Activated naive CD4-positive, alpha-beta T cell treated with anti-CD3 and anti-CD28 coated beads for 36 hours (primary cell): ENCODE measurements around the gene LMF1. TPM values are rescaled to one million over a fixed set of nuclear protein-coding genes. Genes with fewer than 3 reads are reported as not detected.

Experiments
- CTCF ChIA-PET: fragments of 350-600 bp; sonication (Branson Sonifier 250); formaldehyde crosslinking; loops from one replicate; lab custom pipeline; 2021; ENCODE audit warnings: antibody characterized with exemption; lab: Charles Lee
- DNase-seq: peaks from one replicate; pipeline ENCODE4 v3.0.0-alpha.2; 2020
- H3K27ac Mint-ChIP-seq: one replicate; pipeline ENCODE4 v1.8.0; 2021; ENCODE audit warnings: mild to moderate bottlenecking, mixed read lengths
- H3K27me3 Mint-ChIP-seq: one replicate; pipeline ENCODE4 v1.8.0; 2021; ENCODE audit warnings: low read depth, mixed read lengths
- H3K36me3 Mint-ChIP-seq: one replicate; pipeline ENCODE4 v1.8.0; 2021; ENCODE audit warnings: low read depth, mixed read lengths
- H3K4me1 Mint-ChIP-seq: one replicate; pipeline ENCODE4 v1.8.0; 2021; ENCODE audit warnings: low read depth, mixed read lengths
- H3K4me3 Mint-ChIP-seq: one replicate; pipeline ENCODE4 v1.8.0; 2021; ENCODE audit warnings: mild to moderate bottlenecking, moderate library complexity, mixed read lengths
- H3K9me3 Mint-ChIP-seq: one replicate; pipeline ENCODE4 v1.8.0; 2021; ENCODE audit warnings: mixed read lengths
- intact Hi-C: fragments of 100-400 bp; cut with micrococcal nuclease; formaldehyde crosslinking; loops from one replicate; pipeline ENCODE4 v1.15.1; 2023
- total RNA-seq, 2 experiments: library from RNA; stranded (reverse); gene quantifications; one replicate each; pipeline ENCODE4 v1.2.3, GENCODE V29; 2021

Gene LMF1
- total RNA-seq, 2 experiments from 2014 or later = 11.5 to 12.3 TPM

- intact Hi-C loops = no loop called here
- CTCF ChIA-PET = no interaction called here
- Mint-ChIP-seq H3K4me3 (no peak overlapping the region), H3K27me3 (no peaks in the 10 kb centered on the region), H3K9me3 (no peaks in the 10 kb centered on the region), H3K36me3 (no peaks in the 10 kb centered on the region), H3K27ac (no peak overlapping the region), H3K4me1 (no peaks in the 10 kb centered on the region)
- DNase-seq = no peak
Observed at GRCh38 chr16:915546-915945, 55.2 kb downstream of the LMF1 start.

- DNase-seq = no peak
- H3K27me3 Mint-ChIP-seq = no peaks in the 10 kb centered on the region
- no peak overlapping the region for H3K27ac Mint-ChIP-seq
- intact Hi-C loops = no loop called here
- H3K9me3 Mint-ChIP-seq = no peaks in the 10 kb centered on the region
- CTCF ChIA-PET = no interaction called here
- no peaks in the 10 kb centered on the region for H3K36me3 Mint-ChIP-seq
- H3K4me1 Mint-ChIP-seq = no peaks in the 10 kb centered on the region
- no peak overlapping the region for H3K4me3 Mint-ChIP-seq
Observed at GRCh38 chr16:914440-914839, 56.3 kb downstream of the LMF1 start.

DNA sequence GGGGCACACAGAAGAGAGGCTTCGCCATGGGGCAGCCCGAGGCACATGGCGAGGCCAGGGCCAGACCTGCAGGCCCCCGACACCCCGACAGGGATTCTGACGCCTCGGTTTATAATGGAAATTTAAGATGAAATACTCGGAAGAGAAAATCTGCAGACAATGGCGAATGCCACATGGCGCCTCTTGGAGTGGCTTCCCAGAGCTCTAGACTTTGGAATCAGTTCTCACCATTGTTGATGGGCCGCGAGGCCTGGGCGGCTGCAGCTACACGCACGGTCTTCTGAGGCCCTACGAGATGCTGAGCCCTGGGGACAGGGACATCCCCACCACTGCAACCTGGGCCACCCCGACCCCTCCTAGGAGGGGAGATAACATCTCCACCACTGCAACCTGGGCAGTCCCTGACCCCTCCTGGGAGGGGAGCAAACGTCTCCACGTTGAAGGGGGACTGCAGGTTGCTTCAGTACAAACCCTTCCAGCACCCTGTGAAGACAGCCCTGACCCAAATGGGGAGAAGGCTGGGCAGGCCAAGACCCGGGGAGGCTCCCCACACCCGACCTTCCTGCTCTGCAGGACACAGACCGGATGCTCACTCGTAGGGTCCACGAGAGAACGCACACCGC is 56.9 kb downstream of the LMF1 start:
- H3K9me3 Mint-ChIP-seq = no peaks in the 10 kb centered on the region
- H3K4me1 Mint-ChIP-seq = no peaks in the 10 kb centered on the region
- no peak overlapping the region for H3K27ac Mint-ChIP-seq
- DNase-seq = no peak
- no peaks in the 10 kb centered on the region for H3K27me3 Mint-ChIP-seq
- CTCF ChIA-PET = no interaction called here
- H3K4me3 Mint-ChIP-seq = no peak overlapping the region
- no peaks in the 10 kb centered on the region for H3K36me3 Mint-ChIP-seq
- intact Hi-C loops = no loop called here

GRCh38 chr16:912684-913613 is 57.8 kb downstream of the LMF1 start:
- CTCF ChIA-PET = no interaction called here
- no peak for DNase-seq
- Mint-ChIP-seq H3K9me3 (no peaks in the 10 kb centered on the region), H3K27ac (no peak overlapping the region), H3K27me3 (no peaks in the 10 kb centered on the region), H3K4me1 (no peaks in the 10 kb centered on the region), H3K4me3 (no peak overlapping the region), H3K36me3 (no peaks in the 10 kb centered on the region)
- intact Hi-C loops = no loop called here

DNA sequence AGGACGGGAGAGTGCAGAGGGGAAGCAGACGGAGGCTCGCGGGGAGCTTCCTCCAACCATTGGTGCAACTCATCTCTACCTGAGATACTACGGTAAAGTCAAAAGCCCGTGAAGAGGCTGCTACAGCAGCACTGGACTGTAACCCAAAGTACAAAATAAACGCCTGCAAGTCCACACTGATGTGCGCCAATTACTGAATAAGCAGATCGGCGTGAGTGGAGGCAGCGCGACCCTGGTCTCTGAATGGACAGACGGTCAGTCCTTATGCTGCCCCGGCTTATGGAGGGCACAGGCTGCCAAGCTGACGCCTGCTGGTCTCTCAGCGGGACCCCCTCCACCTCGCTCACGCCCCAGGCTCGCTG is 58.5 kb downstream of the LMF1 start:
- no peaks in the 10 kb centered on the region for H3K9me3 Mint-ChIP-seq
- DNase-seq = no peak
- H3K27me3 Mint-ChIP-seq = no peaks in the 10 kb centered on the region
- CTCF ChIA-PET = no interaction called here
- H3K4me1 Mint-ChIP-seq = no peaks in the 10 kb centered on the region
- no peak overlapping the region for H3K27ac Mint-ChIP-seq
- no peaks in the 10 kb centered on the region for H3K36me3 Mint-ChIP-seq
- intact Hi-C loops = no loop called here
- no peak overlapping the region for H3K4me3 Mint-ChIP-seq

GRCh38 chr16:911604-912321 is 59.0 kb downstream of the LMF1 start:
- H3K4me3 Mint-ChIP-seq = no peak overlapping the region
- CTCF ChIA-PET = no interaction called here
- H3K36me3 Mint-ChIP-seq = peaks cover 2% of the 10 kb centered on the region
- no peaks in the 10 kb centered on the region for H3K27me3 Mint-ChIP-seq
- DNase-seq = no peak
- intact Hi-C loops = no loop called here
- H3K9me3 Mint-ChIP-seq = no peaks in the 10 kb centered on the region
- no peaks in the 10 kb centered on the region for H3K4me1 Mint-ChIP-seq
- no peak overlapping the region for H3K27ac Mint-ChIP-seq

- no peaks in the 10 kb centered on the region for H3K4me1 Mint-ChIP-seq
- no peak for DNase-seq
- CTCF ChIA-PET = no interaction called here
- no peak overlapping the region for H3K4me3 Mint-ChIP-seq
- intact Hi-C loops = no loop called here
- H3K27me3 Mint-ChIP-seq = no peaks in the 10 kb centered on the region
- H3K9me3 Mint-ChIP-seq = no peaks in the 10 kb centered on the region
- peaks cover 2% of the 10 kb centered on the region for H3K36me3 Mint-ChIP-seq
- no peak overlapping the region for H3K27ac Mint-ChIP-seq
Observed at GRCh38 chr16:911101-911500, 59.7 kb downstream of the LMF1 start.

- no peak for DNase-seq
- no peaks in the 10 kb centered on the region for H3K27me3 Mint-ChIP-seq
- H3K9me3 Mint-ChIP-seq = no peaks in the 10 kb centered on the region
- CTCF ChIA-PET = no interaction called here
- no peaks in the 10 kb centered on the region for H3K4me1 Mint-ChIP-seq
- no peak overlapping the region for H3K27ac Mint-ChIP-seq
- H3K4me3 Mint-ChIP-seq = no peak overlapping the region
- intact Hi-C loops = no loop called here
- H3K36me3 Mint-ChIP-seq = peaks cover 4% of the 10 kb centered on the region
Observed at GRCh38 chr16:910181-910580, 60.6 kb downstream of the LMF1 start.

- H3K4me1 Mint-ChIP-seq = no peaks in the 10 kb centered on the region
- CTCF ChIA-PET = no interaction called here
- no peak overlapping the region for H3K27ac Mint-ChIP-seq
Observed at GRCh38 chr16:909281-910000, 61.3 kb downstream of the LMF1 start.

DNA sequence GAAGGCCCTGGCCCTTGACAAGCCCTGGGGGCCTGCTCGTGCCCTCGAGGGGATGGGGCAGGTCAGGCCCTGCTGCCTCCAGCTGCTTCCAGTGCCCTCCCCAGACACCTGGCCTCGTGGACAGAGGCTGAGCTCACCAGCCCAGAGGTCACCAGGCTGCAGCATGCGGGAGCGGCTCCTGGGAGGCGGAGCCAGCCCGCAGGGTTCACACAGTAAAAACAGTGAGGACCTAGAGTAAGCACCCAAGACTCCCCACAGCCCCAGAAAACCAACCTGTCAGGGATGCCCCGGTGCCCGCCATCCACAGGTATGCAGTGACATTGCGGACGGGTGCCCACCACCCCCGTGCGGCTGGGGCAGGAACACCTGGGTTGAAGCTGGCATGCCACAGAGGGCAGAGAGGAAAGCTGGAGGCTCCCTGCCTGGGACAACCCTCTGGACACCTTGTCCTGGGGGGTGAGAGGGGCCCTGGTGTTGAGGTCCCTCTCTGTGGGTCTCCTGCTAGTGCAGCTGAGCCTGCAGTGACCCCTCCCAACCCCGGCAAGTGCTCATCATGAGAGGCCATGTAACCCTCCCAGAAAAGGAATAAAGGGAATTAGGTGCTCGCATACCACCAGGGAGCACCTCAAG is 62.1 kb downstream of the LMF1 start:
- Mint-ChIP-seq H3K36me3 (peaks cover 5% of the 10 kb centered on the region), H3K4me1 (no peaks in the 10 kb centered on the region), H3K27me3 (no peaks in the 10 kb centered on the region), H3K27ac (no peak overlapping the region), H3K4me3 (no peak overlapping the region), H3K9me3 (no peaks in the 10 kb centered on the region)
- no peak for DNase-seq
- intact Hi-C loops = no loop called here
- CTCF ChIA-PET = no interaction called here

More at GRCh38 chr16:909281-910000, 61.3 kb downstream of the LMF1 start:
- intact Hi-C loops = no loop called here
- Mint-ChIP-seq H3K4me3 (no peak overlapping the region), H3K27me3 (no peaks in the 10 kb centered on the region), H3K36me3 (peaks cover 5% of the 10 kb centered on the region), H3K9me3 (no peaks in the 10 kb centered on the region)
- DNase-seq = no peak

GRCh38 chr16:907842-908241 is 62.9 kb downstream of the LMF1 start:
- CTCF ChIA-PET = no interaction called here
- no peak overlapping the region for H3K4me3 Mint-ChIP-seq
- intact Hi-C loops = no loop called here
- peaks cover 5% of the 10 kb centered on the region for H3K36me3 Mint-ChIP-seq
- no peak overlapping the region for H3K27ac Mint-ChIP-seq
- DNase-seq = no peak
- no peaks in the 10 kb centered on the region for H3K27me3 Mint-ChIP-seq
- H3K9me3 Mint-ChIP-seq = no peaks in the 10 kb centered on the region
- H3K4me1 Mint-ChIP-seq = no peaks in the 10 kb centered on the region

GRCh38 chr16:907361-907760 is 63.4 kb downstream of the LMF1 start:
- H3K9me3 Mint-ChIP-seq = no peaks in the 10 kb centered on the region
- intact Hi-C loops = no loop called here
- H3K27ac Mint-ChIP-seq = no peak overlapping the region
- CTCF ChIA-PET = no interaction called here
- H3K4me1 Mint-ChIP-seq = no peaks in the 10 kb centered on the region
- no peak for DNase-seq
- H3K27me3 Mint-ChIP-seq = no peaks in the 10 kb centered on the region
- peaks cover 5% of the 10 kb centered on the region for H3K36me3 Mint-ChIP-seq
- no peak overlapping the region for H3K4me3 Mint-ChIP-seq
